GM21723 (cell line): ENCODE measurements around the gene VAMP4.

Experiments used
- ATAC-seq: cut with Tn5 transposase; IDR thresholded peaks from one replicate; pipeline ENCODE4 v1.9.1; 2021; ENCODE audit warnings: mild to moderate bottlenecking, moderate library complexity; ENCODE audit not compliant: unreplicated experiment

Gene VAMP4, protein sequence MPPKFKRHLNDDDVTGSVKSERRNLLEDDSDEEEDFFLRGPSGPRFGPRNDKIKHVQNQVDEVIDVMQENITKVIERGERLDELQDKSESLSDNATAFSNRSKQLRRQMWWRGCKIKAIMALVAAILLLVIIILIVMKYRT

DNA sequence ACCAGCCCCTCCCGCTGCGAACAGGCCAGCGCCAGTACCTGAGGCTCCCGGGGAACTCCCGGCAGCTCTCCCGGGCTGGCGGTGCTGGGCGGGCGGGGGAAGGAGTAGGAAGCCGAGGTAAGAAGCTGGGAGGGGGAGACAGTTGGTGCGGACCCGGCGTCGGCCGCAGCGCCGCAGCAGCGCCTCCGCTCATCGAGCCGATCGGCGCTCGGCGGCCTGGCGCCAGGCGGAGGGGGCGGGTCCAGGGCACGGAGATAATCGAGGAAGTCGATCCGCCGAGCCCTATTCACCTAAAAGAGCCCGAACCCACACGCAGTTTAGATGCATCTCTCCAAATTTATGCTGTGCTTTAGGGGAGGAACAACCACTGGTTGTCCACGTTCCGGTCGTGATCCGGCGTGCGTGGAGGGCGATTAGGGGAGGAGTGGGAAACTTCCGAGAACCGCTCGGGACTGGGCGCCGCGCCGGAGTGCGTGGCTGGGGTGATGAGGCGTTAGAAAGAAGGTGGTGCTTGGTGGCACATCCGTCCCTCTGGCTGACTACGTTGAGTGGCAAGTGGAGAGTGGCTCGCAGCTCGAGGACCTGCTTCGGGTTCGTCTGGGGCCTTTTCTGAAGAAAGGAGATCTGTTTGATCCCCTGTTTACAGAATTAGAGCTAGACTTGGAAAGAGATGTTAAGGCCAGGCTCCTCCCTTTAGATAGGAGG lies at the start of gene VAMP4:
Gene VAMP4 (minus strand): TSS at position 194 of the 705 bp plus-strand sequence. CDS start 3,651 bp downstream, outside the sequence.
- peak; percentile 92 for ATAC-seq

DNA sequence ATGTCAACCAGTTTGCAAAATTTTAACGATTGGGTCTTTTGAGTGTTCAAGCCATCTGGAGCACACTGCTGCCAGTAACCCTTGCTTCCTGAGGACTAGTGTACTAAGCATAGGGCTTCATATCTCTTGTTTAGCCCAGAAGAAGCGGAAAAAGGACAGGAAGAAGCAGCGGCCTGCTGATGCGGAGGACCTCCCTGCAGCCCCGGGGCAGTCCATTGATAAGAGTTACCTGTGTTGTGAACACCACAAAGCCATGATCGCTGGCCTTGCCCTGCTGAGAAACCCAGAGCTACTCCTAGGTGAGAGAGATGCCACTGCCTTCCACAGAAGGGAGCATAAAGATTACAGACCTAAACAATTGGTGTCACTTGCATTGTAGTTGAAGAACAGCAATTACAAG lies 48.5 kb upstream of the VAMP4 start:
- ATAC-seq = no peak

DNA sequence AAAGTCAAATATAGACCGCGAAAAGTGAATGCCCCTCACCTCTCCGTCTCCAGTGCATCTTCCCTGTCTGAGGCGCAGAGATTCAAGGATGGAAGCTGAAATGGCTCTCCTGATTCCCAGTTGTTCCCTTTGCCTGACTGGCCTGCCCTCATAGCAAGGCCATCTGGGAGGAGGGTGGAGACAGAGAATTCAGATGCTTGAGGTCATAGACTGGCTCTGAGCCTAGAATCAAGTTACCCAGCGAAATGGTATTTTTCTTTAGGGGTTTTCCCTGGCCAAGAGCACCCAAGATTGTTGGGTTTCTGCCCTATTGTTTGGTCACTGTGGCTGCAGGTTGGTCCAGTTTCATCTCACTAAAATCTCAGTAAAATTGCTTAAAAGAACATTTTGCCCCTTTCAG lies 46.8 kb upstream of the VAMP4 start:
- no peak for ATAC-seq

DNA sequence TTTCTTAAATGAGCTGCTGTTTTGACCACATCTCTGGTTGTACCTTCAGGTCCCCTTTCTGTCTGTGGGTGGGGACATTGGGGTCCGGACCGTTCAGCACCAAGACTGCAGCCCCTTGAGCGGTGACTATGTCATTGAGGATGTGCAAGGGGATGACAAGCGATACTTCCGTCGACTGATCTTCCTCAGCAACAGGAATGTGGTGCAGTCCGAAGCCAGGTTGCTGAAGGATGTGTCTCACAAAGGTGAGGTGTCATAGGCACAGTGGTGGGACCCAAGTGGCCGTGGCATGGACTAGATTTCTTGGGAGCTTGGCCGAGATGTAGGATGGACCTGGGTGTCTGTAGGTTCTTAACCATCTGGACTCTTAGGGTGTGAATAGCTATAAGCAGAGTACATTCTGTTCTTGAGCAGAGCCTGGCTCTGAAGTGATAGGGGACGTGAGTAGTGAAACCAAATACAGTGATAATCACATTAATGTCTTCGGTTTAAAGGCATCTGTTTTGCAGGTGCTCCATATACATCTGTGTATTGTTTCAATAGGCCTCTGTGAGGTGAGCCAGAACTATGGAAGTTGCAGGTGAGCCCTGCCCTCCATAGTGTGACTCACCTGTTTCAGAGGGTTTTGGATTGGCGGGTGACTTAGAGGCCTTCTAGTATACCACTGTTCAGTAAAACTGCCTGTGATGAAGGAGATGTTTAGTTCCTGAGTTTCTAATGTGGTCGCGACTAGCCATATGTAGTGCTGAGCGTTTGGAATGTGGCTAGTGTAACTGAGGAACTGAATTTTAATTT lies 46.0 kb upstream of the VAMP4 start:
- no peak for ATAC-seq

DNA sequence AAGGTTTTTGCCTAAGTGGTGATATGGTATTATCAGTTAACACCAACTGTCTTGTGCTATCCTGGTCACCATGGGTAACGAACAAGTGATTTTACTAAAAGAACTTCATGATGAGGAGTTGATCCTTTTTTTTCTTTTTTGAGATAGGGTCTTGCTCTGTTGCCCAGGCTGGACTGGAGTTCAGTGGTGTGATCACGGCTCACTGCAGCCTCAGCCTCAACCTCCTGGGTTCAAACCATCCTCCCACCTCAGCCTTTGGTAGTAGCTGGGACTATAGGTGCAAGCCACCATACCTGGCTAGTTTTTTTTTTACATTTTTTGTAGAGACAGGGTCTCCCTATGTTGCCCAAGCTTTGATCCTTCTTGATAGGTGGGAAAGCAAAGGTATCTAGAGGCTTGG lies 44.7 kb upstream of the VAMP4 start:
- no peak for ATAC-seq

DNA sequence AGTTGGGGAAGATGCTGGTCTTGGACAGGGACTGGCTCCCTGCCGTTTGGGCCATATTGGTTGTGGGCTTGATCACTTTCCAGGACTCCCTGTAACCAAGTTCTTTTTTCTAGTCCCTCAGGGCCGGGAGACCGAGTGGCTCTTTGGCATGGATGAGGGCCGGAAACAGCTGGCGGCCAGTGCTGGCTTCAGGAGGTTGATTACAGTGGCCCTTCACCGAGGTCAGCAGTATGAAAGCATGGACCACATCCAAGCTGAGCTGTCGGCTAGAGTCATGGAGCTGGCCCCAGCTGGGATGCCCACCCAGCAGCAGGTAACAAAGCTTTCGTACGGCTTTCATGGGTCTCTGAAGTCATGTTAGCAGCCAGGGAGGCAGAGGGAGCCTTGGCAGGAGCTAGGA lies 43.9 kb upstream of the VAMP4 start:
- ATAC-seq = no peak

DNA sequence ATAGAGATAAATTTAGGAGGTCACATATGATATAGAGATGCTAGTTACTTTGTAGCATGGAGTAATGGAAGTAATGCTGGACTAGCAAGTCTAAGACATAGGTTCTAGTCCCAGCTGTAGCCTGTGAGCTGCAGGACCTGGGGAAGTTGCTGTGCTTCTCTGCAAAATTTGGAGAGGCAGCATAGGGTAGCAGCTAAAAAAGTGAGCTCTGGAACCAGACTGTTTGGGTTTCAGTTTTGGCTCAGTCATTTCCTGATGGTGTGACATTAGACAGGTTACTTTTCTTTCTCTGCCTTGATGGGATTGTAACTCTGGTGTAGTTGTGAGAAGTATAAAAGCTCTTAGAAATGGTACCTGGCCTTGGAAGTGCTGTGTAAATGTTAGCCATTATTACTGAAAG lies 42.9 kb upstream of the VAMP4 start:
- ATAC-seq = no peak

DNA sequence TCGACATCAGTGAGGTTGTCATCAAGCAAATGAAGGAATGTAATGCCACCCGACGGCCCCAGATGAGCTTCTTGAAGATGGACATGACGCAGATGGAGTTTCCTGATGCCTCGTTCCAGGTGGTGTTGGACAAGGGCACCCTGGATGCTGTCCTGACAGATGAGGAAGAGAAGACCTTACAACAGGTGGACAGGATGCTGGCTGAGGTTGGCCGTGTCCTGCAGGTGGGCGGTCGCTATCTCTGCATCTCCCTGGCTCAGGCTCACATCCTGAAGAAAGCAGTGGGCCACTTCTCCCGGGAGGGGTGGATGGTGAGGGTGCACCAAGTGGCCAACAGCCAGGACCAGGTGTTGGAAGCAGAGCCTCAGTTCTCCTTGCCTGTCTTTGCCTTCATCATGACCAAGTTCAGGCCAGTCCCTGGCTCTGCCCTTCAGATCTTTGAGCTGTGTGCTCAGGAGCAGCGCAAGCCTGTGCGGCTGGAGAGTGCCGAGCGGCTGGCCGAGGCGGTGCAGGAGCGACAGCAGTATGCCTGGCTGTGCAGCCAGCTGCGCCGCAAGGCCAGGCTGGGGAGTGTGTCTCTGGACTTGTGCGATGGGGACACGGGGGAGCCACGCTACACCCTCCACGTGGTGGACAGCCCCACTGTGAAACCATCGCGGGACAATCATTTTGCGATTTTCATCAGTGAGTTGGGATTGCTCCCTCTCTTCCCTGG lies 42.1 kb upstream of the VAMP4 start:
- ATAC-seq = no peak

DNA sequence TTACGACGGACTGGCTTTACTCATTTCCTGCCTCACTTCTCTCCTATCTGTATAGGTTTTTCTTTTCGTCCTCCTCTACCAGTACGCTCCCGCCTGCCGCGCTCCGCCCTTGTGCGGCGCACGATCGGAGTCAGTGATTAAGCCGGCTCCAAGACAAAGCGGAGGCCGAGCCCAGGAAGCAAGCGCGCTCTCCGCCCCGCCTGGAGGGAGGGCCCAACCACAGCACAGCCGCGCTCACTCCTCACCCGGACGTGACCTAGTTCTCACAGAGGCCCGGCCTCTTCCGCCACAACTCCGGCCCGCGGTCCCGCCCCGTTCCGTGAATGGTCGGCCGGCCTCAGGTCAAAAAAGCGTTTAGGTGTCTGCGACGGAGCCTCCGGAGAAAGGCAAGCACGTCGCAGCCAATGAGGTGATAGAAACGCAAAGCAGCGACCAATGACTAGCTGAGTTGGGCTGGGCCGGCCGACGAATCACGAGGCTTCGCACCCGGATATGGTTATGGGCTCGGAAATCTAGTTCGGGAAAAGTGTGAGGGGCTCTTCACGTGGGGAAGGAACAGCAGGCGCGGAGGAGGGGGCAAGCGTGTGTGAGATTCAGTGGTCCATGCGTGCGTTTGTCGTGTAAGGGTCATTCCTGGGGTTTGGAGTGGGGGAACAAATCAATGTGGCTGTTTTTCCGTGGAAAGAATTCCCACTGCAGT lies 39.5 kb upstream of the VAMP4 start, which contains the start of gene METTL13:
Gene METTL13 (plus strand): TSS at position 485 of the 700 bp plus-strand sequence. CDS start 308 bp downstream, outside the sequence.
- peak; percentile 97 for ATAC-seq

DNA sequence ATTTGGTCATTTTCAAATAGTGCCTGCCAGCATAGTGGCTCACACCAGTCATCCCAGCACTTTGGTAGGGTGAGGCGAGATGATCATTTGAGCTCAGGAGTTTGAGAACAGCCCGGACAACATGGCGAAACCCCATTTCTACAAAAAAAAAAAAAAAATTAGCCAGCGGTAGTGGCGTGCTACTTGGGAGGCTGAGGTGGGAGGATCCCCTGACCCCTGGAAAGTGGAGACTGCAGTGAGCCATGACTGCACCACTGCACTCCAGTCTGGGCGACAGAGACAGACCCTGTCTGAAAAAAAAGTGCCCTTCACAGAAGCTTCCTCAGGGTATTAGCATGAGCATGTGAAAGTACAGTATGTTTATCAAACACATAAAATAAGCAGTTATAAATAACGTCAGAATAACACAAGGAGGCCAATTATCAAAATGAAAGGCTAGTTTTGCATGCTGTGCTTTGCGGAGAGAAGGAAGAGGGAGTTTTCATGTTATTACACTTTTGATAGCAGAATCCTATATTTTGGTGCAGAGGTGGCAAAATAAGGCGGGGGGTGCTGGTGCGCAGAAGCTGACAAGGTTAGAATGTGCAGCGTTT lies 38.8 kb upstream of the VAMP4 start:
- no peak for ATAC-seq

DNA sequence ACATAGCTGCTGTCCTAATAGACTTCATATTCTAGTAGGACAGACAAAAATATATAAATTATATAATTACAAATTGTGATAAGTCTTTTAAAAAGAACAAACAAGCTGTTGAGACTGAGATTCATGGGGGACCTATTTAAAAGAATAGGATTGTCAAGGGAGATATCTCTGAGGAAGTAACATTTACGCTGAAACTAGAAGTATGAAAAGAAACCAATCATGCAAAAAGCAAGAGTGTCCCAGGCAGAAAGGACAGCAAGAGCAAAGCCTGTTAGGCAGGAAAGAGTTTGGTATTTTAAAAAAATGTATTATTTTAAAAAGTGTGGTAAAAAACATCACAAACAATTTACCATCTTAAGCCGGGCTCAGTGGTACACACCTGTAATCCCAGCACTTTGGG lies 30.4 kb upstream of the VAMP4 start:
- no peak for ATAC-seq

DNA sequence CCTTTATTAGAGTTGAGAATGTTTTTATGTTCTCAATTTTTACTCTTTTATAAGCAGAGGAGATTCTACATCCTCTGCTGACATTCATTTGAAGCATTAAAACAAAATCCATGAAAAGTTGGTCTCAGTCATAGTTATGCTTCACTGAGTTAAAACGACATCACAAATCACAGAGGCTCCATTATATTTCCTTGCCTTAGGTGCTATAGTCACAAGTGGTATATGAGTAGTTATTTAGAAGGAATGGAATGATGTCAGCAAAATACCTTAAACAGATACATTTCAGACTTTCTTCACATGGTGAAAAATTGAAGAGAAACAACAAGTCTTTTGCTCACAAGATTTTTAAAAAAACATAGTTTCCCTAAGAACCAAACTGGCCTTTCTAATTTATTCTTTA lies 27.9 kb upstream of the VAMP4 start:
- ATAC-seq = no peak

DNA sequence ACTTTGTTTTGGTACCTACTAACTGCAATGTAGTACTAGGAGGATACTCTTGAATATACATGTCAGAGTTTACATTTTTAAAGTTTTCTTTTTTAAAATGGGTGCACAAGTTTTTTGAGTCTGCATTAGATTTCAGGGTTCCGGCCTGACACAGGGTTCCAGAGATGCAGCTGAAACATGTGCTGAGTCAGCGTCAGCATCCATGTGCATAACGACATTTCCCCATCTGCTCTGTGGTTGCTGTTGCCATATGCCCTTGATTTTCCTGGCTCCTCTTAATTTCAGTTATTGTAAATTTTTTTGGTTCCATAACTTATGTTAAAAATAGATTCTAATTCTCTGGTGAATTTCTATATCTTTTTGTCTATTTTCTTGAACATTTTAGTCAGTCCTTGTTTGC lies 27.3 kb upstream of the VAMP4 start:
- ATAC-seq = no peak

DNA sequence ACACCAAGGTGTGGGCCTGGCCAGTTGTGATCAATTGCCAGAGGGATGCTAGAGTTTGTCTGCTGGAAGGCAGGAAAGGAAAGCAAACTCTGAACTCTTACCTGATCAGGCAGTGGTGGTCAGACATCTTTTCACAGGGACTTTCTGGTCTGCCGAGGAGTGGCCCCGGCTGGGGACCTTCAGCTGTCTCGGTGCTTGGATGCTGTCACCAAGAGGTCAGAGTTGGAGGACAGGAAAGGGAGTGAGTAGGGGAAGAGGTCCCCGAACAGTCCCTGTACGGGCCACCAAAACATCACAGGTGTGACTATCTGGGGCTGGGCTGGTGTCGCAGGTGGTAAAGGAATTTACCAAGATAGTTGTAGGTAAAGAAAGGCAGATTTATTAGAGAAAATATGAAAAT lies 21.9 kb upstream of the VAMP4 start:
- ATAC-seq = no peak

DNA sequence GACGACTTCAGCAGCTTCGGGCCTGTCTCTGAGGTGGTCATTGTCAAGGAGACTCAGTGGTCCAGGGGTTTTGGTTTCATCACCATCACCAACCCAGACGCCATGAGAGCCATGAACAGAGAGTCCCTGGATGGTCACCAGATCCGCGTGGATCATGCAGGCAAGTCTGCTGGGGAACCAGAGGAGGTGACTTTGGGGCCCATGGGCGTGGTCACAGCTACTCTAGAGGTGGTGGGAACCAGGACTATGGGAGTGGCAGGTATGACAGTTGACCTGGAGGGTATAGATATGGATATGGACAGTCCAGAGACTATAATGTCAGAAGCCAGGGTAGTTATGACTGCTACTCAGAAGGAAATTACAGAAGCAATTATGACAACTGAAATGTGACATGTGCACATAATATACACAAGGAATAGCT lies 20.3 kb upstream of the VAMP4 start:
- ATAC-seq = no peak

DNA sequence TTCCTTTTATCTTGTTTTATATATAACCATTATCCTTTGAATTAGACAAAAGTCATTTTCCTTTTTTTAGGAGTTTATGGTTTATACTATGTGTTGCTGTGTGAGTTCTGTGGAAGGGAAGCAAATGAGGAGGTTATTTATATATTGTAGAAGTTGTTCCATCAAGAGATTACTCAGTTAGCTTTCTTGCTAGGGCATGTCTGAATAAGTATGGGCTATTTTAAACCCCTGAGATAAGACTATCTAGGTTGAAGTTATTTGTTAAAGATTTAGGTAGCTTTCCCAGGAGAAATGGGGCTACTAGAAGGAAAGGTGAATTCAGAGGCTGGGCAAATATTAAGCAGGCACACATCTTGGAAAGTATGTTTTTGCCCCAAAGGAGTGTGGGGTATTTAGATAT lies 16.1 kb upstream of the VAMP4 start:
- ATAC-seq = no peak

DNA sequence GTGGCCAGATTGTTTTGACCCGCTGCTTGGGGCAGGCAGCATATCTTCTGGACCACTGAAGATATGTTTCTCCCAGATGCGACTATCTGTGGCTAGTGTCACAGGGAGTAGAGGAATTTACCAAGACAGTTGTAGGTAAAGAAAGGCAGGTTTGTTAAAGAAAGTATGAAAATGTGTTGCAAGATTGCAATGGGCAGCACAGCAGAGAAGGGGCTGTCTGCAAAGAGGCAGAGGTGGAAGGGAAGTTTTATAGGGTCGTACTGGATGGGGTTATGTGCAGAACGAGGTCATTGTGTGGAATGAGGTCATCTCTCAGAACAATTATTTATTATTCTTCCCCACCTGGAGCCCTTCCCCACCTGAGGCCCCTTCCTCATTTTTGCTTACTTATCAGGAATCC lies 15.0 kb upstream of the VAMP4 start:
- no peak for ATAC-seq

DNA sequence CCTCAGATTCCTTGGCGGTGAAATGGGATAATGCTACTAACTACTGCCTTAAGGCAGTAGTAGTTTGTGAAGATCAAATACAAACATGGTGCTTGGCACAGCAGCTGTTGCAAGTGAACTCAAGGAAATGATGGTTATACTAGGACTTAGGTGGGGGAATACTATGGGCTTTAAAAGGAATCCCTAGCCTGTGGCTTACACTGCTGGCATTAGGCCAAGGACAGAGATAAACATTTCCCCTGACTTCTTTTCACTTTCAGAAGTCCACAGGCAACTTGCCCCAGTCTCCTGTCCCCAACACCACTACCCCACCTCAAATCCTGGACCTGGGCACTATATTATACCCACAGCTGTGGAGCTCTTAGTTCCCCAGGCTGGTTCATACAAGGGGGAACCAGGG lies 13.1 kb upstream of the VAMP4 start:
- no peak for ATAC-seq

DNA sequence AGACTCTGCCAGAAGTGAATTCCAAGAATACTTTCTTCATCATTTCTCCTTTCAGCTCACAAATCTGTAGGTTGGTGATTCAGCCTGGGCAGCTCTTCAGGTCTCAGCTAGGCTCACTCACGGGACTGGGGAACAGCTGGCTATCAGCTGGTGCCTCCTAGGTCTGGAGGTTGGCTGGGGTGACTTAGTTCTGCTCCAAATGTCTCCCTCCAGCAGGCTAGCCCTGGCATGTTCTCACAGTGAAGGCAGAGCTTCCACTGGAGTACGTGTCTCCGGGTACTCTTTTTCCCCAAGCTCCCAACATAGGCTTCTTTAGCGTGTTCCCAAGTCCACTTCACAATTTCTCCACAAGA lies 12.5 kb upstream of the VAMP4 start:
- no peak for ATAC-seq

DNA sequence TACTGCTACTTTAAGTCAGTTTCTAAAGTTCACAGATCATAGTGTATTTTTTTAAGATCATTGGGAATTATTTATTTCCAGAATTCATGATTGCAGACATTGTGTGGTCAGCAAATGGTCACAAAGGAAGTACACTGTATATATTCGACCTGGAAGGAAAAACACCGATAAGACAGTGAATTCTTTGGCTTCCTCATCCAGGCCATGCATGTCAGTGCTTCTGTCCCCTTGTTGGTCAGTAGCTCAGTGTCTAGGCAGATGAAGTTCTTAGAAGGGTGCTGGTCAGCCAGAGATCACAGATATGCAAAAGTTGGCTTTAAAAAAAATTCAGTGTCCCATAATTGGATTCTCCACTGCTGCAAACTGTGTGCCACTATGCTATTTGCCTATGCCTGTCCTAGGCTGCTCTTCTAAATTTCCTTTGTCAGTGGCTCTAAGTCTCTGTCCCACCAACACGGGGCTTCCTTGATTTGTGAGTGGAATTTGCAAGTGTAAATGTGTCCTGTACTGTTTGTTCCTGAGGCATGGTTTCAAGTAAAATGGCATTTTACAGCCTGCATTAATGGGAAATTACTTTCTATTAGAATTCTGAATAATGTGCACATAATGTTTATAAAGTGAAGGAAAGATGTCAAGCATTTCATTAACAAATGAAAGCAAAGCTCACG lies 12.0 kb upstream of the VAMP4 start:
- no peak for ATAC-seq
